HCT116 (cell line): ENCODE data around the gene CTIF. TPM values are rescaled to one million over a fixed set of nuclear protein-coding genes. Genes with fewer than 3 reads are reported as not detected.

Experiments used
- ATAC-seq: fragments of 200-7000 bp; cut with Tn5 transposase; 2 replicates; pipeline ENCODE4 v1.9.1; 2020; ENCODE audit warnings: mild to moderate bottlenecking, moderate library complexity
- BruUV-seq: library from RNA; stranded (reverse); fragments of 400-500 nt; replicated peaks from 2 replicates; lab custom pipeline; 2021; lab: Mats Ljungman, UMichigan
- CTCF ChIA-PET: fragments of 300-600 bp; sonication (Branson Sonifier 250); formaldehyde crosslinking; loops from one replicate; lab custom pipeline; 2021; ENCODE audit warnings: antibody characterized with exemption; lab: Charles Lee
- POLR2A ChIA-PET: fragments of 300-600, 350-600 bp; sonication (Branson Sonifier 250); formaldehyde crosslinking; loops from one replicate; lab custom pipeline; 2021; ENCODE audit warnings: antibody characterized with exemption; lab: Charles Lee
- RAD21 ChIA-PET, 2 experiments: fragments of 300-600 bp; sonication (Branson Sonifier 250); formaldehyde crosslinking; loops; one replicate each; lab custom pipeline; 2023; ENCODE audit warnings: low total read pairs in 2 of 2; ENCODE audit not compliant: uncharacterized antibody in 2 of 2, unreplicated experiment in 2 of 2, low non-redundant PET in 1 of 2; lab: Charles Lee
- DNase-seq: peaks from one replicate; pipeline ENCODE4 v3.0.0-alpha.2; 2010; ENCODE audit warnings: low read depth, low spot score
- H2AFZ ChIP-seq: fragments of 200-600 bp; shearing (Covaris generic), sonication (generic); 2 replicates; pipeline ENCODE4 v1.6.1; 2017; ENCODE audit warnings: low read depth, mixed run types, mixed read lengths, antibody characterized with exemption, low read length; ENCODE audit not compliant: poor library complexity, severe bottlenecking
- H3K27ac ChIP-seq: 2 replicates; pipeline ENCODE4 v1.5.1; 2012; ENCODE audit warnings: low read depth, low read length
- H3K27me3 ChIP-seq: fragments of 200-600 bp; sonication (generic); 2 replicates; pipeline ENCODE4 v1.6.1; 2016; ENCODE audit warnings: mixed run types, low read length, mixed read lengths; ENCODE audit not compliant: insufficient read depth
- H3K36me3 ChIP-seq, 2 experiments: fragments of 200-500 bp in 1 of 2; fragments of 200-600 bp in 1 of 2; sonication (Bioruptor generic) in 1 of 2; sonication (generic) in 1 of 2; 2 replicates each; pipeline versions ENCODE4 v1.5.1 to v1.6.1; 2014 to 2016; ENCODE audit warnings: low read length in 2 of 2, inconsistent platforms in 1 of 2, mixed read lengths in 1 of 2, mixed run types in 1 of 2; ENCODE audit not compliant: insufficient read depth in 2 of 2, control insufficient read depth in 1 of 2
- H3K4me1 ChIP-seq, 2 experiments: fragments of 200-600 bp in 1 of 2; sonication (generic) in 1 of 2; 2 replicates each; pipeline versions ENCODE4 v1.5.1 to v1.6.1; 2012 to 2017; ENCODE audit warnings: low read length in 2 of 2, inconsistent platforms in 1 of 2, mild to moderate bottlenecking in 1 of 2, mixed read lengths in 1 of 2, mixed run types in 1 of 2, moderate library complexity in 1 of 2; ENCODE audit not compliant: insufficient read depth in 2 of 2, control insufficient read depth in 1 of 2
- H3K4me2 ChIP-seq: fragments of 200-600 bp; sonication (generic); 2 replicates; pipeline ENCODE4 v1.6.1; 2017; ENCODE audit warnings: mixed run types, low read length, mixed read lengths
- H3K4me3 ChIP-seq, 2 experiments: fragments of 200-600 bp in 1 of 2; sonication (generic) in 1 of 2; replicated peaks in 1 of 2; 2 replicates each; pipeline ENCODE4 v1.5.1; 2011 to 2016; ENCODE audit warnings: low read length in 2 of 2, control low read depth in 1 of 2, low read depth in 1 of 2, mild to moderate bottlenecking in 1 of 2, mixed read lengths in 1 of 2, mixed run types in 1 of 2
- H3K79me2 ChIP-seq: fragments of 200-600 bp; sonication (generic); 2 replicates; pipeline ENCODE4 v1.6.1; 2017; ENCODE audit warnings: mild to moderate bottlenecking, mixed run types, low read length, moderate library complexity, mixed read lengths; ENCODE audit not compliant: insufficient read depth
- H3K9ac ChIP-seq: fragments of 200-600 bp; sonication (generic); 2 replicates; pipeline ENCODE4 v1.6.1; 2016; ENCODE audit warnings: low read length, mixed read lengths
- H3K9me2 ChIP-seq: fragments of 200-600 bp; sonication (generic), shearing (Covaris generic); 2 replicates; pipeline ENCODE4 v1.6.1; 2017; ENCODE audit warnings: mixed run types, mild to moderate bottlenecking, moderate library complexity; ENCODE audit not compliant: insufficient read depth
- H3K9me3 ChIP-seq, 2 experiments: fragments of 200-500 bp in 1 of 2; fragments of 200-600 bp in 1 of 2; sonication (Bioruptor generic) in 1 of 2; sonication (generic) in 1 of 2; 2 replicates each; pipeline ENCODE4 v1.6.1; 2014 to 2017; ENCODE audit warnings: low read length in 2 of 2, mixed read lengths in 2 of 2, inconsistent platforms in 1 of 2, low read depth in 1 of 2, mild to moderate bottlenecking in 1 of 2, mixed run types in 1 of 2, moderate library complexity in 1 of 2; ENCODE audit not compliant: control insufficient read depth in 1 of 2, insufficient read depth in 1 of 2
- H4K20me1 ChIP-seq: fragments of 200-600 bp; sonication (generic), shearing (Covaris generic); 2 replicates; pipeline ENCODE4 v1.6.1; 2017; ENCODE audit warnings: mixed run types, mild to moderate bottlenecking, moderate library complexity; ENCODE audit not compliant: insufficient read depth
- ATF3 ChIP-seq: IDR thresholded peaks from 2 replicates; pipeline ENCODE4 v1.6.1; 2012
- CEBPB ChIP-seq: IDR thresholded peaks from 2 replicates; pipeline ENCODE4 v1.6.1; 2012; ENCODE audit warnings: low read depth
- EGR1 ChIP-seq: IDR thresholded peaks from 2 replicates; pipeline ENCODE4 v1.6.1; 2012; ENCODE audit warnings: low read depth
- ELF1 ChIP-seq: IDR thresholded peaks from 2 replicates; pipeline ENCODE4 v1.6.1; 2012; ENCODE audit warnings: low read depth, borderline replicate concordance
- EZH2 ChIP-seq: fragments of 200-600 bp; sonication (generic); IDR thresholded peaks from 2 replicates; pipeline ENCODE4 v1.6.1; 2017; ENCODE audit warnings: antibody characterized with exemption, mixed run types
- EZH2phosphoT487 ChIP-seq: fragments of 200-600 bp; IDR thresholded peaks from 2 replicates; pipeline ENCODE4 v1.6.1; 2018; ENCODE audit warnings: antibody characterized with exemption, borderline replicate concordance
- JUND ChIP-seq: IDR thresholded peaks from 2 replicates; pipeline ENCODE4 v1.6.1; 2012
- POLR2A ChIP-seq: IDR thresholded peaks from 2 replicates; pipeline ENCODE4 v1.7.0; 2011; ENCODE audit warnings: borderline replicate concordance; ENCODE audit not compliant: insufficient read depth, insufficient read length; ENCODE audit errors: extremely low read depth
- RAD21 ChIP-seq: IDR thresholded peaks from 2 replicates; pipeline ENCODE4 v1.6.1; 2012; ENCODE audit warnings: low read depth, mild to moderate bottlenecking
- REST ChIP-seq: IDR thresholded peaks from 2 replicates; pipeline ENCODE4 v1.6.1; 2012; ENCODE audit warnings: low read depth
- SP1 ChIP-seq: IDR thresholded peaks from 2 replicates; pipeline ENCODE4 v1.6.1; 2012; ENCODE audit warnings: low read depth
- SRF ChIP-seq: IDR thresholded peaks from 2 replicates; pipeline ENCODE4 v1.6.1; 2012; ENCODE audit warnings: low read depth
- YY1 ChIP-seq: IDR thresholded peaks from 2 replicates; pipeline ENCODE4 v1.6.1; 2011; ENCODE audit warnings: low read length, low read depth, moderate library complexity, mild to moderate bottlenecking; ENCODE audit not compliant: insufficient replicate concordance; ENCODE audit errors: extremely low read depth
- ZFX ChIP-seq: fragments of 450-650 bp; IDR thresholded peaks from 2 replicates; pipeline ENCODE4 v1.6.1; 2017
- ZNF274 ChIP-seq: fragments of 200-500 bp; sonication (Bioruptor generic); IDR thresholded peaks from 2 replicates; pipeline ENCODE4 v1.6.1; 2014; ENCODE audit warnings: mild to moderate bottlenecking, low read depth, low read length, inconsistent platforms
- intact Hi-C: fragments of 100-400 bp; cut with micrococcal nuclease; formaldehyde crosslinking; loops from 2 replicates; pipeline ENCODE4 v1.10.0; 2022
- total RNA-seq: library from RNA; stranded (reverse); gene quantifications from one replicate; pipeline ENCODE4 v1.2.1, GENCODE V29; 2021; ENCODE audit not compliant: unreplicated experiment
- TF ChIP-seq, protein P1 (sequence below): IDR thresholded peaks from 2 replicates; pipeline ENCODE4 v1.6.1; 2012

The CTIF gene
- total RNA-seq, 1 experiment from 2014 or later: 19.7 TPM

GRCh38 chr18:48886520-48887293 lies 347.9 kb downstream of the CTIF start:
- Histone ChIP-seq H3K27me3 (no peaks in the 10 kb centered on the region; the same call in 1 of the 2 replicates), H3K9ac (no peak overlapping the region), H3K79me2 (no peaks in the 10 kb centered on the region), H3K9me3 (no peaks in the 10 kb centered on the region), H3K4me2 (no peak overlapping the region), H3K9me2 (no peaks in the 10 kb centered on the region), H3K4me1 (no peaks in the 10 kb centered on the region), H3K4me3 (no peak overlapping the region), H4K20me1 (no peaks in the 10 kb centered on the region), H3K36me3 (no peaks in the 10 kb centered on the region), H2AFZ (no peak overlapping the region), H3K27ac (no peak overlapping the region)
- intact Hi-C loops: no loop called here
- CTCF ChIA-PET: no interaction called here
- TF ChIP-seq EZH2phosphoT487 (no peak), SP1 (no peak), ELF1 (no peak), JUND (no peak), POLR2A (no peak), RAD21 (no peak)
- TF ChIP-seq, protein P1, sequence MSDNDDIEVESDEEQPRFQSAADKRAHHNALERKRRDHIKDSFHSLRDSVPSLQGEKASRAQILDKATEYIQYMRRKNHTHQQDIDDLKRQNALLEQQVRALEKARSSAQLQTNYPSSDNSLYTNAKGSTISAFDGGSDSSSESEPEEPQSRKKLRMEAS: no peak
- POLR2A ChIA-PET: no interaction called here
- DNase-seq (no peak), ATAC-seq (no peak)
- BruUV-seq: no TSS peak
- RAD21 ChIA-PET: no interaction called here

DNA sequence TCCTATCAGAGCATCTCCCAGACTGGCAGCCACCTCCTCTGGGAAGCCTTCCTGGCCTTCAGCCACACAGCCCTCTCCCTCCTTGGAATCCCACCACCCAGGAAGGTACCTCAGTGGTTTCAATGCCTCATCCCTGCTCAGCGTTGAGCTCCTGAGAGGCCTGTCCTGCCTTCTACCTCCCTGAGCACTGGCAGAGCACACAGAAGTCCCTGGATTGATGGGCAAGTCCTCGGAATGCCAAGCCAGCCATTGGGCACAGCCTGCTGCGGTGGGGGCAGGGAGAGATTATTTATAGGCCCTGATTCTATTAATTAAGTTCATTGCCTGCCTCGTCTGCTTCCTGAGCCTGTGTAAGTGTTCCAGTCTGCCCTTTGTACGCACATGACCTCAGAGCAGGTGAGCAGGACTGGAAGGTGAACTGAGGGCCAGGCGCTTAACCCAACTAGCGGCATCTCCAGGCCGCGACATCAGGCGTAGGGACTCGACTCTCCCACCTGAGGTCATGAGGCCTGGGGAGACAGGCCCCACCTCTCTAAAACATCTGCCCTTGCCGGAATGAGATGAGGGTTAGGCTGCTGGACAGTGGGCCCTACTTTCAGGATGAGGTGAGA lies 348.6 kb downstream of the CTIF start:
- no peak overlapping the region for H3K27ac ChIP-seq
- no peaks in the 10 kb centered on the region for H3K9me2 ChIP-seq
- ChIA-PET CTCF (no interaction called here), POLR2A (no interaction called here), RAD21 (no interaction called here)
- no peak overlapping the region for H3K4me2 ChIP-seq
- H3K27me3 ChIP-seq: no peaks in the 10 kb centered on the region; the same call in 1 of the 2 replicates
- H2AFZ ChIP-seq: no peak overlapping the region
- H4K20me1 ChIP-seq: no peaks in the 10 kb centered on the region
- no peak overlapping the region for H3K4me3 ChIP-seq
- H3K79me2 ChIP-seq: no peaks in the 10 kb centered on the region
- DNase-seq (no peak), ATAC-seq (no peak)
- H3K9me3 ChIP-seq: no peaks in the 10 kb centered on the region
- no peaks in the 10 kb centered on the region for H3K4me1 ChIP-seq
- intact Hi-C loops: no loop called here
- no TSS peak for BruUV-seq
- H3K36me3 ChIP-seq: no peaks in the 10 kb centered on the region
- H3K9ac ChIP-seq: no peak overlapping the region
- TF ChIP-seq, protein P1: no peak
- TF ChIP-seq ZFX (no peak), YY1 (no peak), CEBPB (no peak), ATF3 (no peak), REST (no peak), ZNF274 (no peak), SRF (no peak), EZH2 (no peak), EGR1 (no peak)
